ENCODE measurements around the gene PALD1. TPM values are rescaled to one million over a fixed set of nuclear protein-coding genes. Genes with fewer than 3 reads are reported as not detected.

PALD1 gene
- total and polyA plus RNA-seq, 2 of the 4 experiments (the other 2 are of a cell fraction), result 0.12 to 0.18 TPM

GRCh38 chr10:70480239-70480861 is 1.8 kb downstream of the PALD1 start:
- H2BK120ac ChIP-seq (ENCODE audit: low read depth, low read length), result no peak overlapping the region
- POLR2A ChIA-PET (ENCODE audit: unreplicated experiment), result no interaction called here
- no TSS peak for BruUV-seq (replicated peaks)
- H3K9ac ChIP-seq (ENCODE audit: low read depth, low read length), result no peak overlapping the region
- DNase-seq (no peak), ATAC-seq (ENCODE audit: low read depth) (no peak)
- no peaks in the 10 kb centered on the region for H3K79me1 ChIP-seq (ENCODE audit: low read depth in 1 of 2, low read length in 2 of 2)
- no peaks in the 10 kb centered on the region for H3K36me3 ChIP-seq (ENCODE audit: control insufficient read depth, insufficient read depth, low read length)
- no peak overlapping the region for H3K27ac ChIP-seq (ENCODE audit: insufficient read depth, low read length)
- no peak overlapping the region for H3K4ac ChIP-seq (ENCODE audit: low read depth, low read length)
- H3K9me1 ChIP-seq (ENCODE audit: insufficient read depth, low read length), result no peaks in the 10 kb centered on the region
- no peak overlapping the region for H4K8ac ChIP-seq (ENCODE audit: low read depth in 2 of 2, low read length in 2 of 2)
- dilution Hi-C loops (cut with HindIII; ENCODE audit: low sequenced_read_pairs, unreplicated experiment) (no loop called here), in situ Hi-C loops (cut with MboI; ENCODE audit: low sequenced_read_pairs) (no loop called here), intact Hi-C loops (cut with micrococcal nuclease) (no loop called here)
- no peak overlapping the region for H3K4me2 ChIP-seq (ENCODE audit: low read depth, low read length)
- H3K9me3 ChIP-seq (ENCODE audit: control insufficient read depth, insufficient read depth, low read length), result no peaks in the 10 kb centered on the region
- H3K14ac ChIP-seq (replicated peaks; ENCODE audit: low read depth, low read length), result no peak overlapping the region
- no peak overlapping the region for H2AFZ ChIP-seq (replicated peaks; ENCODE audit: low read length, poor library complexity)
- H2BK15ac ChIP-seq (ENCODE audit: low read depth, low read length), result no peak overlapping the region
- H2BK5ac ChIP-seq (ENCODE audit: low read depth, low read length, poor library complexity, severe bottlenecking), result no peak overlapping the region
- H2AK5ac ChIP-seq (ENCODE audit: low read depth, low read length), result no peak overlapping the region
- H3K27me3 ChIP-seq (ENCODE audit: control insufficient read depth, insufficient read depth, low read length), result peaks cover 74% of the 10 kb centered on the region
- H4K5ac ChIP-seq (ENCODE audit: low read depth, low read length), result no peak overlapping the region
- H3K56ac ChIP-seq (ENCODE audit: extremely low read depth, insufficient read depth, low read length), result no peak overlapping the region
- no peak overlapping the region for H2AK9ac ChIP-seq (replicated peaks; ENCODE audit: low read depth, low read length, poor library complexity)
- no peak overlapping the region for H3K18ac ChIP-seq (ENCODE audit: low read depth, low read length)
- H3K4me3 ChIP-seq (ENCODE audit: insufficient read depth, low read depth, low read length), result no peak overlapping the region
- H3K4me1 ChIP-seq (ENCODE audit: control insufficient read depth, insufficient read depth, low read length), result no peaks in the 10 kb centered on the region
- CTCF ChIA-PET, result no interaction called here
- H2BK20ac ChIP-seq (ENCODE audit: low read depth, low read length), result no peak overlapping the region
- no peak for TF ChIP-seq RAD21 (IDR thresholded peaks at IDR 0.05; ENCODE audit: low read length)
- no peak for TF ChIP-seq ELK1 (IDR thresholded peaks at IDR 0.05; ENCODE audit: borderline replicate concordance, low read depth, low read length)
- TF ChIP-seq CTCF (conservative IDR thresholded peaks at IDR 0.05; ENCODE audit: low read depth, low read length), result no peak
- TF ChIP-seq MXI1 (IDR thresholded peaks at IDR 0.05; ENCODE audit: borderline replicate concordance, low read depth, low read length), result no peak
- TF ChIP-seq NFE2L2 (IDR thresholded peaks at IDR 0.05; ENCODE audit: low read depth, low read length), result no peak
- no peak for TF ChIP-seq CHD1 (IDR thresholded peaks at IDR 0.05; ENCODE audit: low read depth, low read length)
- TF ChIP-seq SMC3 (IDR thresholded peaks at IDR 0.05; ENCODE audit: low read depth, low read length), result no peak
- TF ChIP-seq USF2 (IDR thresholded peaks at IDR 0.05; ENCODE audit: low read depth, low read length), result no peak
- TF ChIP-seq RFX5 (IDR thresholded peaks at IDR 0.05; ENCODE audit: low read depth, low read length), result no peak
- no peak for TF ChIP-seq POLR2A (IDR thresholded peaks at IDR 0.05; ENCODE audit: low read depth, low read length)
- no peak for TF ChIP-seq MAZ (IDR thresholded peaks at IDR 0.05; ENCODE audit: borderline replicate concordance, low read depth, low read length)
- TF ChIP-seq RCOR1 (IDR thresholded peaks at IDR 0.05; ENCODE audit: insufficient replicate concordance, low read length), result no peak
- WGBS, 2 experiments (ENCODE audit: extremely low coverage in 2 of 2, insufficient read length in 1 of 2), result 63% methylated on average over 4 of the region's 9 CpGs; no CpG with 5 or more reads in 1 of the 2 experiments
- no peak overlapping the region for H3K23ac ChIP-seq (ENCODE audit: low read depth, low read length)
- H4K91ac ChIP-seq (ENCODE audit: insufficient read depth, low read depth, low read length), result no peak overlapping the region
- no peaks in the 10 kb centered on the region for H4K20me1 ChIP-seq (ENCODE audit: insufficient read depth, low read length)

Measured in IMR-90 (cell line).